Uterus (tissue), 2 donors: ENCODE measurements around the gene F3.

Experiments
- POLR2A ChIP-seq, 2 donors: fragments of 450-650 bp; IDR thresholded peaks; one replicate each; pipeline ENCODE4 v1.6.1; 2016; ENCODE audit warnings: antibody characterized with exemption in 2 of 2, mild to moderate bottlenecking in 1 of 2, moderate library complexity in 1 of 2
- TF ChIP-seq, protein P1 (sequence below), 4 experiments: fragments of 200-600 bp in 2 of 4; fragments of 450-650 bp in 2 of 4; sonication (generic) in 2 of 4; IDR thresholded peaks; one replicate each; pipeline ENCODE4 v1.5.1; 2016 to 2019; ENCODE audit warnings: antibody characterized with exemption in 4 of 4, mild to moderate bottlenecking in 2 of 4, moderate library complexity in 1 of 4

DNA sequence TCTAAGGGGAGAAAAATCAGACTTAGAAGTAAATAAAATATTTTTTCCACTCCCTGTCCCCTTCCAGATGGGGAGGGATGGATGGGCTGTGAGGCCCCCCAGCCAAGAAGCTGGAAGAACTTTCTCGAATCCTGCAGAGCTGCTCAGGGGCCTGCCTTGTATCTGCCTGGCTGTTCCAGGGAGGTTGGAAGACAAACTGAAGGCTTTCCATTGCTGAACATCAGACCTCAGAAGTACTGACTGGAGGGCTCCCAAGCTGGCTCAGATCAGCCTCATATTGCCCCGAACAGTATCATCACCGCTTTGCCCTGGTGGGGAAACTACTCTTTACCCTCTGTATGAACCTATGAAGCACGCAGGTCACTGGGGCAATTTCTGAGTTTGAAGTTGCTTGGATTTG is 12.4 kb upstream of the F3 start:
- no peak for TF ChIP-seq POLR2A (IDR thresholded peaks at IDR 0.05)
- TF ChIP-seq, protein P1, sequence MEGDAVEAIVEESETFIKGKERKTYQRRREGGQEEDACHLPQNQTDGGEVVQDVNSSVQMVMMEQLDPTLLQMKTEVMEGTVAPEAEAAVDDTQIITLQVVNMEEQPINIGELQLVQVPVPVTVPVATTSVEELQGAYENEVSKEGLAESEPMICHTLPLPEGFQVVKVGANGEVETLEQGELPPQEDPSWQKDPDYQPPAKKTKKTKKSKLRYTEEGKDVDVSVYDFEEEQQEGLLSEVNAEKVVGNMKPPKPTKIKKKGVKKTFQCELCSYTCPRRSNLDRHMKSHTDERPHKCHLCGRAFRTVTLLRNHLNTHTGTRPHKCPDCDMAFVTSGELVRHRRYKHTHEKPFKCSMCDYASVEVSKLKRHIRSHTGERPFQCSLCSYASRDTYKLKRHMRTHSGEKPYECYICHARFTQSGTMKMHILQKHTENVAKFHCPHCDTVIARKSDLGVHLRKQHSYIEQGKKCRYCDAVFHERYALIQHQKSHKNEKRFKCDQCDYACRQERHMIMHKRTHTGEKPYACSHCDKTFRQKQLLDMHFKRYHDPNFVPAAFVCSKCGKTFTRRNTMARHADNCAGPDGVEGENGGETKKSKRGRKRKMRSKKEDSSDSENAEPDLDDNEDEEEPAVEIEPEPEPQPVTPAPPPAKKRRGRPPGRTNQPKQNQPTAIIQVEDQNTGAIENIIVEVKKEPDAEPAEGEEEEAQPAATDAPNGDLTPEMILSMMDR (IDR thresholded peaks at IDR 0.05): no peak
